HepG2 (cell line): ENCODE results near the gene ETS1. TPM values are rescaled to one million over a fixed set of nuclear protein-coding genes. Genes with fewer than 3 reads are reported as not detected.

Source experiments
- ATAC-seq: fragments of 200-7000 bp; cut with Tn5 transposase; 3 replicates; pipeline ENCODE4 v1.9.1; 2020; ENCODE audit warnings: mild to moderate bottlenecking, moderate library complexity
- BruUV-seq: library from RNA; stranded (reverse); fragments of 400-500 nt; replicated peaks from 2 replicates; lab custom pipeline; 2021; lab: Mats Ljungman, UMichigan
- CTCF ChIA-PET: fragments of 300-600 bp; formaldehyde crosslinking; extraction: SDS; loops from one replicate; lab custom pipeline; 2021; ENCODE audit warnings: low total read pairs, inconsistent platforms, low intra/inter-chr PET ratio; lab: Yijun Ruan, JAX
- POLR2A ChIA-PET: fragments of 350-600 bp; sonication (Branson Sonifier 250); formaldehyde crosslinking; loops from one replicate; lab custom pipeline; 2020; ENCODE audit warnings: antibody characterized with exemption, inconsistent platforms; lab: Yijun Ruan, JAX
- DNase-seq: peaks from one replicate; pipeline ENCODE4 v3.0.0-alpha.2; 2015; ENCODE audit warnings: low spot score
- FAIRE-seq: peaks from 3 replicates; lab custom pipeline; 2011; peaks lifted over from hg19 to GRCh38; lab: Jason Lieb, UNC
- H2AFZ ChIP-seq: one replicate; pipeline ENCODE4 v1.6.1; 2011; ENCODE audit warnings: low read length, inconsistent platforms
- H3K27ac ChIP-seq: fragments of 300-600 bp; 3 replicates; pipeline ENCODE4 v1.8.0; 2011; ENCODE audit warnings: mixed run types, mild to moderate bottlenecking, mixed read lengths, low read length, inconsistent platforms; ENCODE audit not compliant: insufficient read depth; ENCODE audit errors: extremely low read length
- H3K27me3 ChIP-seq, 2 experiments: fragments of 200-600 bp in 1 of 2; 2 replicates in 1 of 2; 3 replicates in 1 of 2; pipeline versions ENCODE4 v1.6.0 to v1.8.0; 2011; ENCODE audit warnings: low read length in 2 of 2, mild to moderate bottlenecking in 2 of 2, moderate library complexity in 2 of 2, inconsistent platforms in 1 of 2; ENCODE audit not compliant: insufficient read depth in 2 of 2, control insufficient read depth in 1 of 2
- H3K36me3 ChIP-seq, 2 experiments: fragments of 200-600 bp in 1 of 2; replicated peaks in 1 of 2; 2 replicates in 1 of 2; 3 replicates in 1 of 2; pipeline versions ENCODE4 v1.5.1 to v1.8.0; 2011; ENCODE audit warnings: low read length in 2 of 2, inconsistent platforms in 1 of 2; ENCODE audit not compliant: insufficient read depth in 2 of 2, control insufficient read depth in 1 of 2
- H3K4me1 ChIP-seq: 2 replicates; pipeline ENCODE4 v1.5.1; 2012; ENCODE audit warnings: low read length, inconsistent platforms; ENCODE audit not compliant: insufficient read depth
- H3K4me2 ChIP-seq: 2 replicates; pipeline ENCODE4 v1.6.0; 2011; ENCODE audit warnings: low read depth, low read length, inconsistent platforms
- H3K4me3 ChIP-seq, 3 experiments: fragments of 200-600 bp in 1 of 3; sonication (generic), shearing (Covaris generic) in 1 of 3; replicated peaks in 1 of 3; 2 replicates each; pipeline ENCODE4 v1.5.1; 2011 to 2016; ENCODE audit warnings: low read length in 3 of 3, inconsistent platforms in 2 of 3, low read depth in 2 of 3, mild to moderate bottlenecking in 2 of 3, control low read depth in 1 of 3, mixed read lengths in 1 of 3; ENCODE audit not compliant: insufficient read depth in 1 of 3
- H3K79me2 ChIP-seq: one replicate; pipeline ENCODE4 v1.6.1; 2011; ENCODE audit warnings: low read length, inconsistent platforms; ENCODE audit not compliant: insufficient read depth
- H3K9ac ChIP-seq: 2 replicates; pipeline ENCODE4 v1.6.0; 2011; ENCODE audit warnings: mild to moderate bottlenecking, low read depth, low read length, inconsistent platforms; ENCODE audit not compliant: insufficient read depth
- H3K9me3 ChIP-seq: 2 replicates; pipeline ENCODE4 v1.5.1; 2012; ENCODE audit warnings: mild to moderate bottlenecking, low read length
- H4K20me1 ChIP-seq: 2 replicates; pipeline ENCODE4 v1.6.0; 2011; ENCODE audit warnings: inconsistent platforms, mild to moderate bottlenecking, low read length, moderate library complexity; ENCODE audit not compliant: insufficient read depth
- HOXA5 ChIP-seq: sonication (generic); formaldehyde crosslinking; IDR thresholded peaks from 2 replicates; pipeline ENCODE4 v1.4.0; 2020; ENCODE audit warnings: missing genetic modification reagents
- KMT2B ChIP-seq: IDR thresholded peaks from 2 replicates; pipeline ENCODE4 v1.6.1; 2016; ENCODE audit warnings: missing genetic modification reagents, missing compliant biosample characterization
- NFYB ChIP-seq: sonication (generic); formaldehyde crosslinking; IDR thresholded peaks from 2 replicates; pipeline ENCODE4 v1.4.0; 2020; ENCODE audit warnings: missing genetic modification reagents
- RAD21 ChIP-seq: fragments of 450-650 bp; formaldehyde crosslinking; IDR thresholded peaks from 2 replicates; pipeline ENCODE4 v1.5.0; 2020; ENCODE audit warnings: mild to moderate bottlenecking
- SMYD3 ChIP-seq: sonication (generic); formaldehyde crosslinking; IDR thresholded peaks from 2 replicates; pipeline ENCODE4 v1.8.1; 2023; ENCODE audit warnings: mild to moderate bottlenecking, missing genetic modification reagents
- XBP1 ChIP-seq: sonication (generic); formaldehyde crosslinking; IDR thresholded peaks from 2 replicates; pipeline ENCODE4 v1.5.0; 2020; ENCODE audit warnings: missing genetic modification reagents
- ZNF232 ChIP-seq: sonication (generic); formaldehyde crosslinking; IDR thresholded peaks from 2 replicates; pipeline ENCODE4 v1.4.0; 2020; ENCODE audit warnings: missing genetic modification reagents, borderline replicate concordance
- ZNF775 ChIP-seq: sonication (generic); formaldehyde crosslinking; IDR thresholded peaks from 2 replicates; pipeline ENCODE4 v1.4.0; 2020; ENCODE audit warnings: missing genetic modification reagents, mild to moderate bottlenecking, moderate library complexity, borderline replicate concordance
- ZNF782 ChIP-seq: sonication (generic); formaldehyde crosslinking; IDR thresholded peaks from 2 replicates; pipeline ENCODE4 v1.4.0; 2020; ENCODE audit warnings: missing genetic modification reagents, mild to moderate bottlenecking, borderline replicate concordance
- WGBS: methylation state at CpG from one replicate; pipeline ENCODE4 v1.1.6; 2017; ENCODE audit warnings: low lambda C conversion rate; 5-methylcytosine and 5-hydroxymethylcytosine counted together
- in situ Hi-C: cut with HindIII; loops from 2 replicates; pipeline ENCODE4 v1.10.0; 2017; ENCODE audit warnings: low pct_unique_long_range_greater_than_20kb; ENCODE audit not compliant: extremely low pct_ligation_motif_present
- intact Hi-C: fragments of 100-400 bp; cut with micrococcal nuclease; formaldehyde crosslinking; loops from one replicate; pipeline ENCODE4 v1.10.0; 2022; ENCODE audit not compliant: unreplicated experiment
- polyA plus RNA-seq, 8 experiments: library from polyadenylated mRNA; depleted of rRNA in 3 of 8; stranded (reverse) in 7 of 8; unstranded in 1 of 8; fragments of >200 nt; fragmentation: Illumina TruSeq in 4 of 8; extraction: Trizol in 4 of 8; gene quantifications; 2 replicates each; pipeline versions ENCODE4 v1.2.1 to v1.2.3, GENCODE V29; 2011 to 2016; ENCODE audit warnings: low read depth in 4 of 8, missing spikeins in 1 of 8, mixed read lengths in 1 of 8; ENCODE audit not compliant: insufficient read depth in 1 of 8
- total RNA-seq, 5 experiments: library from RNA; depleted of rRNA; stranded (reverse); fragments of >200 nt; fragmentation: Illumina TruSeq; extraction: Trizol; gene quantifications; 2 replicates each; pipeline ENCODE4 v1.2.3, GENCODE V29; 2016; ENCODE audit warnings: low read depth in 1 of 5
- TF ChIP-seq, protein P1 (sequence below): sonication (generic); formaldehyde crosslinking; conservative IDR thresholded peaks from 2 replicates; pipeline ENCODE4 v1.8.0; 2022; ENCODE audit warnings: missing genetic modification reagents
- TF ChIP-seq, protein P2 (sequence below): sonication (generic); formaldehyde crosslinking; IDR thresholded peaks from 2 replicates; pipeline ENCODE4 v1.5.1; 2020; ENCODE audit warnings: missing genetic modification reagents, mild to moderate bottlenecking, borderline replicate concordance
- TF ChIP-seq, protein P3 (sequence below): sonication (generic); formaldehyde crosslinking; conservative IDR thresholded peaks from 2 replicates; pipeline ENCODE4 v1.4.0; 2020; ENCODE audit warnings: missing genetic modification reagents

Gene ETS1
- total and polyA plus RNA-seq, 2 of the 13 experiments (the other 11 are each of a cell fraction or from before 2014, with no cell fraction given) = 0.18 to 0.34 TPM

DNA sequence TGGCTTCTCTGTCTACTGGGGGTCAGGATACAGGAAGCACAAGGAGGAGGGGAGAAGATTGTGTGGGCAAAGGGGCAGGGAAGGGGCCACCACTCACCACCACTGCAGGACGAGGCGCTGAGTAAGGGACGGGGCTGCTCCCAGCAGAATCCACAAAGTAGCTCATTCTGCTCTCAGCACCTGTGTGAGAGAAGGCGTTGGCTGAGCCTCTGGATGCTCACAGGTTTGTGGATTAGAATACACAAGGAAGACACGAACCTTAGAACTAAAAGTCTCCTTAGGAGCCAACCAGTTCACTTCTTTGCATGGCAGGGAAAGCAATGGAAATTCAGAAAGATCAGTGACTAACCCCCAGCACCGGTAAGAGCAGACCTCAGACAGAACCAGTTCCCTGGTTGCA is 14.4 kb downstream of the ETS1 start (continued):
- TF ChIP-seq, protein P1, sequence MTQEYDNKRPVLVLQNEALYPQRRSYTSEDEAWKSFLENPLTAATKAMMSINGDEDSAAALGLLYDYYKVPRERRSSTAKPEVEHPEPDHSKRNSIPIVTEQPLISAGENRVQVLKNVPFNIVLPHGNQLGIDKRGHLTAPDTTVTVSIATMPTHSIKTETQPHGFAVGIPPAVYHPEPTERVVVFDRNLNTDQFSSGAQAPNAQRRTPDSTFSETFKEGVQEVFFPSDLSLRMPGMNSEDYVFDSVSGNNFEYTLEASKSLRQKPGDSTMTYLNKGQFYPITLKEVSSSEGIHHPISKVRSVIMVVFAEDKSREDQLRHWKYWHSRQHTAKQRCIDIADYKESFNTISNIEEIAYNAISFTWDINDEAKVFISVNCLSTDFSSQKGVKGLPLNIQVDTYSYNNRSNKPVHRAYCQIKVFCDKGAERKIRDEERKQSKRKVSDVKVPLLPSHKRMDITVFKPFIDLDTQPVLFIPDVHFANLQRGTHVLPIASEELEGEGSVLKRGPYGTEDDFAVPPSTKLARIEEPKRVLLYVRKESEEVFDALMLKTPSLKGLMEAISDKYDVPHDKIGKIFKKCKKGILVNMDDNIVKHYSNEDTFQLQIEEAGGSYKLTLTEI (CRISPR knock-in tag) = no peak
- no peak for TF ChIP-seq HOXA5 (CRISPR knock-in tag)
- TF ChIP-seq ZNF232 (CRISPR knock-in tag) = no peak
- no peak for TF ChIP-seq XBP1 (CRISPR knock-in tag)
- TF ChIP-seq, protein P2, sequence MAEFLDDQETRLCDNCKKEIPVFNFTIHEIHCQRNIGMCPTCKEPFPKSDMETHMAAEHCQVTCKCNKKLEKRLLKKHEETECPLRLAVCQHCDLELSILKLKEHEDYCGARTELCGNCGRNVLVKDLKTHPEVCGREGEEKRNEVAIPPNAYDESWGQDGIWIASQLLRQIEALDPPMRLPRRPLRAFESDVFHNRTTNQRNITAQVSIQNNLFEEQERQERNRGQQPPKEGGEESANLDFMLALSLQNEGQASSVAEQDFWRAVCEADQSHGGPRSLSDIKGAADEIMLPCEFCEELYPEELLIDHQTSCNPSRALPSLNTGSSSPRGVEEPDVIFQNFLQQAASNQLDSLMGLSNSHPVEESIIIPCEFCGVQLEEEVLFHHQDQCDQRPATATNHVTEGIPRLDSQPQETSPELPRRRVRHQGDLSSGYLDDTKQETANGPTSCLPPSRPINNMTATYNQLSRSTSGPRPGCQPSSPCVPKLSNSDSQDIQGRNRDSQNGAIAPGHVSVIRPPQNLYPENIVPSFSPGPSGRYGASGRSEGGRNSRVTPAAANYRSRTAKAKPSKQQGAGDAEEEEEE (CRISPR knock-in tag) = no peak
- TF ChIP-seq, all 625 proteins: peak for 0

DNA sequence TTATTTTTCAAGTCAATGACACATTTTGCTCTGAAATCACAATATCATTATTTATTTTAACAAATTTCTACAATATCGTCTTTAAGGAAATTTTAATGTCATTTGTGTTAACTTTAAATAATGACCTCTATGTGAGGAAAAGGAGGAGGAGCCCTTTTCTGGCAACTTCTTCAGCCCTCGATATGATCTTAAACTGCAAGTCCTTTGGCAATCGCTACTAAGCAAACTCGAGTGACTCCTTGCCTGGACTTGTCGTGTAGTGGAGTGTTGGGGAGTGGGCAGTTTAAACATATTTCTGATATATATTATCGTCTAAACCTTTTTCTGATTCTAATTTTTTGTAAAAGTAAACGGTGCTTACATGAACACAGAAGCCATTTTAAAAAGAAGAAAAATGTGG is 16.7 kb downstream of the ETS1 start:
- POLR2A ChIA-PET = no interaction called here
- H4K20me1 ChIP-seq = no peaks in the 10 kb centered on the region
- no peak for ATAC-seq
- no peak for FAIRE-seq
- no peak for DNase-seq
- H3K9ac ChIP-seq = no peak overlapping the region
- in situ Hi-C loops = no loop called here
- H3K27me3 ChIP-seq = 0 out of 5 replicates have a peak, but pooled peaks cover 0 to 3% of the 10 kb centered on the region in 2 experiments
- no peaks in the 10 kb centered on the region for H3K4me1 ChIP-seq
- CTCF ChIA-PET = no interaction called here
- no peaks in the 10 kb centered on the region for H3K9me3 ChIP-seq
- no peak overlapping the region for H3K4me3 ChIP-seq
- no TSS peak for BruUV-seq
- no peak overlapping the region for H3K4me2 ChIP-seq
- TF ChIP-seq ZNF775 (CRISPR knock-in tag) = no peak
- TF ChIP-seq ZNF782 (CRISPR knock-in tag) = no peak
- TF ChIP-seq SMYD3 (CRISPR knock-in tag) = no peak
- TF ChIP-seq NFYB = no peak
- TF ChIP-seq, protein P3, sequence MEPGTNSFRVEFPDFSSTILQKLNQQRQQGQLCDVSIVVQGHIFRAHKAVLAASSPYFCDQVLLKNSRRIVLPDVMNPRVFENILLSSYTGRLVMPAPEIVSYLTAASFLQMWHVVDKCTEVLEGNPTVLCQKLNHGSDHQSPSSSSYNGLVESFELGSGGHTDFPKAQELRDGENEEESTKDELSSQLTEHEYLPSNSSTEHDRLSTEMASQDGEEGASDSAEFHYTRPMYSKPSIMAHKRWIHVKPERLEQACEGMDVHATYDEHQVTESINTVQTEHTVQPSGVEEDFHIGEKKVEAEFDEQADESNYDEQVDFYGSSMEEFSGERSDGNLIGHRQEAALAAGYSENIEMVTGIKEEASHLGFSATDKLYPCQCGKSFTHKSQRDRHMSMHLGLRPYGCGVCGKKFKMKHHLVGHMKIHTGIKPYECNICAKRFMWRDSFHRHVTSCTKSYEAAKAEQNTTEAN (CRISPR knock-in tag) = no peak
- no peak for TF ChIP-seq KMT2B
- no peak for TF ChIP-seq RAD21 (CRISPR knock-in tag)
- 5% methylated on average over 7 of the region's 7 CpGs for WGBS
- no peak overlapping the region for H3K27ac ChIP-seq
- H2AFZ ChIP-seq = no peak overlapping the region
- H3K79me2 ChIP-seq = no peaks in the 10 kb centered on the region
- intact Hi-C loops = no loop called here
- no peaks in the 10 kb centered on the region for H3K36me3 ChIP-seq
